NK-92 (cell line): Measurements from ENCODE around the gene CCDC13.
"Not testable (repeated sequence)": the region's sequence is repeated elsewhere in the genome, so short reads cannot be mapped to it uniquely, and the experiment has no call there.

Experiments
- DNase-seq: peaks from one replicate; lab custom pipeline; 2025; ENCODE audit not compliant: unreplicated experiment; lab: John Stamatoyannopoulos, UW

Gene CCDC13

GRCh38 chr3:42772670-42773408 is at the start of gene CCDC13:
CCDC13 (minus strand) TSS chr3:42773253; CDS start chr3:42758345, 14,908 bp downstream.
- DNase-seq, result no peak

DNA sequence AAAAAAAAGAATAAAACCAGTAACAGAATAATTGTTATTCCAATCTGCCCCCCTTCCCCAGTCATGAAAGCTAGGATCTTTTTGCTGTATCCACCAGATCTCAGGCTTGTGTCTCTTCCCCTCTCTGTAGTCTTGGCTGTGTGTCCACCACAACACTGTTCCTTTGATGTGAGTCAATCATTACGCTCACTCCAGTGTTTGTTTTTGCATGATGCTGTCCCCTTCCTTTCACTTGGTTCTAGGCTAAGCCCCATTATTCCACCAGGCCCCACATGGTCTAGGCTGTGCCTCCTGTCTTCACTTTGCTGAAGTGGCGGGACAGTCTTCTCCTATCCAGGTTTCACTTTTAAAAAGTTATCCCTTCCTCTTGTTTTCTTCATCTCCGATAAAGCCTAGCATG is 49.8 kb upstream of the CCDC13 start:
- DNase-seq, result no peak

DNA sequence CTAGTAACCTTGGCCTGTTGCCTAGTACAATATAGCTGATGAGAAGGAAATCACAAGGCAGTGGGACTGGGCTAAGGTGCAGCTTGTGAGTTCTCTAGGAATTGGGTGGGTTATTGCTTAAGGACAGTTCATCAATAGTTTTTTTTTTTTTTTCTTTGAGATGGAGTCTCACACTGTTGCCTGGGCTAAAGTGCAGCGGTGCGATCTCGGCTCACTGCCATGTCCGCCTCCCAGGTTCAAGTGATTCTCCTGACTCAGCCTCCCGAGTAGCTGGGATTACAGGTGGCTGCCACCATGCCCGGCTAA is 47.6 kb upstream of the CCDC13 start:
- DNase-seq, result no peak

GRCh38 chr3:42819351-42819965 is 46.4 kb upstream of the CCDC13 start:
- no peak for DNase-seq

DNA sequence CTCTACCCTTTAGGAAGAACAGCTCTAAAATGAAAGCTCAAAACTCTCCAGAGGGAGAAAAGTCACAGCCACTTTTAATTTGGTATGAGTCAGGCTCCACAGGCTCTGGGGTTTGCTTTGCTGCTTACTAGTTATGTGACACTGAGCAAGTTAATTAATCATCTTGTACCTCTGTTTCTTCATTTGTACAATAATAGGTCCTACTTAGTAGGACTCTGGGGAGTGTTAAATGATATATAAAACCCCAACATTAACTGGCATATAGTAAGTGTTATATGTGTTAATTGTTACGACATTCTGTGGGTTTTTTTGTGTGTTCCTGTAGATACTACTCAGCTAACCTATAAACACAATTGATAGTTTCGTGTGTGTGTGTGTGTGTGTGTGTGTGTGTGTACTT is 42.8 kb upstream of the CCDC13 start:
- no peak for DNase-seq

GRCh38 chr3:42814914-42815507 is 42.0 kb upstream of the CCDC13 start:
- DNase-seq, result no peak

- DNase-seq, result no peak
These were observed 41.2 kb upstream of the CCDC13 start for GRCh38 chr3:42814246-42814645.

- not testable (repeated sequence) for DNase-seq
These were observed 38.2 kb upstream of the CCDC13 start for GRCh38 chr3:42811118-42811883.

GRCh38 chr3:42810706-42811105 is 37.7 kb upstream of the CCDC13 start:
- DNase-seq, result not testable (repeated sequence)

DNA sequence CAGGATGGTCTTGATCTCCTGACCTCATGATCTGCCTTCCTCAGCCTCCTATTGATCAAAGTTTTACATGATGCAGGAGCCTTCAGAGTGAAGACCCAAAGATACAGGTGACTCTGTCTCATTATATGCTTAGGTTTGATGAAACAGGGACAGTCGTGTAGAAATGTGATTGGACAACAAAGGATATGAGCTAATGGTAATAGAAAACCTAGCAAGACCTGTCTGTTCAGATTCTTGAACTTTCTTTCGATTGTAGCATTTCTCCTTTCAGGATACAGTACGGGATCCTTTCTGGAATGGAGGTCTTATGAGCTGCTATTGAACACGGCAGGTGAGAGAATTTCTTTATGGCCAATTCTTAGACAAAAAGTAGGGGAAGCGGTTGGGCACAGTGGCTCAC is 36.1 kb upstream of the CCDC13 start, which contains the start of gene ACKR2:
Gene ACKR2, plus strand, starts transcription at position 244 of the 400 bp plus-strand sequence. CDS start 55,058 bp downstream, outside the sequence.
- no peak for DNase-seq

- DNase-seq, result no peak
These were observed 34.9 kb upstream of the CCDC13 start for GRCh38 chr3:42807929-42808328.

GRCh38 chr3:42805141-42805821 is 32.2 kb upstream of the CCDC13 start:
- no peak for DNase-seq

GRCh38 chr3:42804831-42805132 is 31.7 kb upstream of the CCDC13 start:
- no peak for DNase-seq

GRCh38 chr3:42804106-42804830 is 31.2 kb upstream of the CCDC13 start, which contains the start of gene HIGD1A:
HIGD1A (minus strand) TSS chr3:42804490; CDS start chr3:42794253, 10,237 bp downstream.
- DNase-seq, result peak; percentile 54

- no peak for DNase-seq
These were observed 30.5 kb upstream of the CCDC13 start for GRCh38 chr3:42803414-42804105.

DNA sequence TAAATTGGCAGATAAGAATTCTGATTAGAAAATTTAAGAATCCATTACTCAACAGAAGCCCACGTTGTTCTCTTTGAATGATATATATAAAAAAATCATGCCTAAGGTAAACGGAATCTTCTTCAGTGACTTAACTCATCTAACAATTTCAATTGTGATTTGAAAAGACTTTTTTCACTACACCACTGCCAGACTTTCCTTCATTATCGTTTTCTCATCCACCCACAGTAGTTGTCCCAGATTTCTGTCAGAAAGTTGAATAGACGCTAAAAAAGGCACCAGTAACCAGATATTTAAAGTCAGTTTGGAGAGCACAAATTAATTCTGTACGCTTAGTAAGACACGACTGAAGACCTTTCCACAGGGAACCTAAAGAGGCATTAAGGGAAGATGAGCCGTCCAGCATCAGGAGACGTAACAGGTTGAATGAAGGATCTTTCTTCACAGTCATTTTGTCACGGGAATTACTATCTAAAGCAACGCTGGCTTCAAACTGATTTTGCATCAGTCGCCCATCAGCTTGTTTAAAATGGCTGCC is 29.9 kb upstream of the CCDC13 start:
- no peak for DNase-seq

DNA sequence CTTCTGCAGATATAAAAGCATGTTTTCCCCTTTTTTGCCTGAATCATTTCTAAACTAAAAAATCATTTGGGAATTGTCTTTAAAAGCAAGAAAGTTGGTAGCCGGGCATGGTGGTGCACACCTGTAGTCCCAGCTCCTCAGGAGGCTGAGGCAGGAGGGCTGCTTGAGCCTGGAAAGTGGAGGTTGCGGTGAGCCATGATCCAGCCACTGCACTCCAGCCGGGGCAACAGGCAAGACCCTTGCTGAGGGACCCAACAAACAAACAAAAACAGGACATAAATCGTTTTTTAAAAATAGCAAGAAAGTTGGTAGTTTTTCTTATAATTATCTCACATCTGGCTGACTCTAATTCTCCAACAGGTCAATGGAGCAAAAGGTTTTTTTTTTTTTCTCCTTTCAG is 28.7 kb upstream of the CCDC13 start:
- DNase-seq, result no peak

DNA sequence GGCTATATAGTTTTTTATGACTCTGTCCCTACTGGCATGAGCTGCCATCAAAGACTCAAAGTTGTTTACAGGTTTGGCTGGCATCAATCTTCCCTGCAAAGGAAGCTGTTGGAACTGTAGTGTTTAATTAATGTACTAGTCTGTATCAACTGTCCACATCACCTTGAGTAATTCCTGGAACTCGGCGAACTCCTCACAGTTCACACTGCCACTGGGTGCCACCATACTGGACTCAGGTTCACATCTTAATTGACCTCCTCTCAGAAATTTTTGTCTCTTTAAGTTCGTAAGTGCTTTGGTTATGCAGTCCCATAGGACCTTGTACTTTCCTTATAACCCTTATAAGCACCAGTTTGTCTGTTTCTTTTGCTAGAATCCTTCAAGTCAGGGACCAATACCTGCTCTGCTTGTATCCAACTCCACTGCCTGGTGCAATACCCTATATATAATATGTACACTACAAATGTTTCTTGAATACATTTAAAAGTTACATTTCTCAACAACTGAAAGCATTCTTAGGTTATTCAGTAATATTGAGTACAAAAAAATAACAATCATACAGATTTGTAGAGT is 28.1 kb upstream of the CCDC13 start:
- DNase-seq, result no peak

DNA sequence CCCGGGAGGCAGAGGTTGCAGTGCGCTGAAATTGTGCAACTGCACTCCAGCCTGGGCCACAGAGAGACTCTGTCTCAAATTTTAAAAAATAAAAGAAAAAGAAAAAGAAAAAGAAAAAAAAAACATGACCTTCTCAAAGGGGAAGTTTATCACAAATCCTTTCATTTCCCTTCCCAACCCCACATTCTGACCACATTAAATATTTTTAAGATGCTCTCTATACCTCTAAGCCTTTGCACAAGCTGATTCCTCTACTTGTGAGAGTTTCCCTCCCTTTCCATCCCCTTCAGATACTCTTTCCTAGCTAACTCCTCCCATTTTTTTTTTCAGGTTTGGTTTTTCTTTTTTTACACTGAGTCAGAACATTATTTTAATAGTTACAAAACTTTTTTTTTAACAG is 27.2 kb upstream of the CCDC13 start:
- DNase-seq, result no peak
